ENCODE measurements around the gene ADAM15. TPM values are rescaled to one million over a fixed set of nuclear protein-coding genes. Genes with fewer than 3 reads are reported as not detected.

Gene ADAM15
- total and polyA plus RNA-seq, 2 of the 8 experiments (the other 6 are each of a cell fraction or from before 2014, with no cell fraction given), result 32.9 to 37.6 TPM

DNA sequence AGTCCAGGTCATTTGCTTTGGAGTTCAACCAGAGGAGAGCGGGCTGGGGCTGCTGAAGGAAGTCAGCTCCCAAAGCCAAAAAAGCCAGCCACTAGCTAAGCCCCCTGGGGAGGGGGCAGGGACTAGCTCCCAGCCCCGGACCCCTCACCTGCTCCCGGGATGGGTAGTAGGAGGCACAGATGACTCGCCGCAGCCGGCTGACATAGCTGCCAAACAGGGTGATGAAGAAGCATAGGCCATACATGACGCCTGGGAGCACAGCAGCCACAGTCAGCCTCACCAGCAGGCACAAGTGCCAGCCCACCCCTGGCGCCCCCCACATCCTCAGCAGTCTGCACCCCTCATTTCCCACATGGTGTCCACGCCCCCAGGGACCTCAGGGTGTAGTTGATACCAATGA, 25.0 kb upstream of the ADAM15 start:
- Histone ChIP-seq H3K14ac (ENCODE audit: insufficient read length) (no peak overlapping the region), H4K8ac (ENCODE audit: extremely low read depth, insufficient read depth, low read length) (no peak overlapping the region), H2BK15ac (ENCODE audit: low read length) (peak overlapping the region; percentile 50; the same call in 1 of the 2 replicates), H3K23ac (ENCODE audit: insufficient read length) (no peak overlapping the region), H4K5ac (ENCODE audit: insufficient read length, low read depth, low read length) (no peak overlapping the region), H2BK120ac (replicated peaks; ENCODE audit: low read depth, low read length) (no peak overlapping the region), H3K56ac (replicated peaks; ENCODE audit: insufficient read length, low read depth, low read length) (no peak overlapping the region), H3K9me3 (ENCODE audit: insufficient read depth in 2 of 2, low read depth in 1 of 2, low read length in 1 of 2) (no peaks in the 10 kb centered on the region), H3K4me2 (ENCODE audit: insufficient read depth in 1 of 2, low read depth in 2 of 2, low read length in 2 of 2) (no peak overlapping the region), H4K20me1 (replicated peaks in 1 of 2; ENCODE audit: control insufficient read depth in 1 of 2, insufficient read depth in 2 of 2, low read length in 2 of 2) (no peaks in the 10 kb centered on the region), H3K18ac (ENCODE audit: extremely low read depth, low read length) (no peak overlapping the region), H3K79me1 (ENCODE audit: low read depth, low read length) (no peaks in the 10 kb centered on the region), H3K36me3 (ENCODE audit: control insufficient read depth in 2 of 4, insufficient read depth in 4 of 4, low read length in 3 of 4) (no peaks in the 10 kb centered on the region), H2AK5ac (ENCODE audit: low read depth, low read length) (no peak overlapping the region), H2BK20ac (ENCODE audit: low read length) (no peak overlapping the region), H2AFZ (ENCODE audit: low read length) (no peak overlapping the region), H3K9ac (replicated peaks in 1 of 4; ENCODE audit: extremely low read depth in 1 of 4, low read depth in 3 of 4, low read length in 3 of 4) (no peak overlapping the region), H3K27me3 (replicated peaks in 1 of 4; ENCODE audit: control insufficient read depth in 3 of 4, extremely low read depth in 1 of 4, insufficient read depth in 3 of 4, low read length in 3 of 4) (peaks cover 0 to 3% (median 0%) of the 10 kb centered on the region in 4 experiments; a peak in 1 of 7 replicates), H2BK5ac (ENCODE audit: low read depth, low read length) (no peak overlapping the region), H2BK12ac (ENCODE audit: low read depth, low read length) (no peak overlapping the region), H3K4me1 (replicated peaks in 1 of 4; ENCODE audit: control insufficient read depth in 3 of 4, insufficient read depth in 4 of 4, low read length in 3 of 4) (peaks cover 0 to 5% (median 0%) of the 10 kb centered on the region in 4 experiments; a peak in 2 of 7 replicates), H3K4ac (replicated peaks; ENCODE audit: insufficient read length, low read depth, low read length) (no peak overlapping the region), H3K79me2 (ENCODE audit: control insufficient read depth in 1 of 2, insufficient read depth in 2 of 2, low read length in 2 of 2) (no peaks in the 10 kb centered on the region), H3K4me3 (ENCODE audit: extremely low read depth in 1 of 4, insufficient read depth in 2 of 4, low read depth in 3 of 4, low read length in 4 of 4) (no peak overlapping the region), H3K23me2 (ENCODE audit: low read depth, low read length) (no peaks in the 10 kb centered on the region), H3K27ac (ENCODE audit: low read depth, low read length) (no peak overlapping the region), H4K91ac (replicated peaks; ENCODE audit: insufficient read length, low read length) (no peak overlapping the region)
- 72% methylated on average over 9 of the region's 9 CpGs; no CpG with 5 or more reads in 1 of the 2 experiments for WGBS, 2 experiments (ENCODE audit: extremely low coverage in 1 of 2, insufficient coverage in 1 of 2, insufficient read length in 1 of 2, insufficient replicate concordance in 2 of 2, low coverage in 1 of 2, low lambda C conversion rate in 2 of 2, missing lambda C conversion rate in 1 of 2)
- TF ChIP-seq CBX5 (IDR thresholded peaks at IDR 0.05; ENCODE audit: low read depth, low read length), result no peak
- no peak for TF ChIP-seq BCL11A (IDR thresholded peaks at IDR 0.05; ENCODE audit: low read depth in 2 of 2, low read length in 2 of 2)
- TF ChIP-seq EGR1 (IDR thresholded peaks at IDR 0.05; ENCODE audit: borderline replicate concordance, low read depth, low read length), result no peak
- TF ChIP-seq SP4 (IDR thresholded peaks at IDR 0.05; ENCODE audit: low read length), result no peak
- no peak for TF ChIP-seq ATF2 (IDR thresholded peaks at IDR 0.05; ENCODE audit: low read length)
- CTCF ChIA-PET (ENCODE audit: partially characterized antibody), result interaction anchor here (1.0 to 2.5 kb wide), 7 partner anchors 9 to 36 kb away, joined by 3 to 11 read pairs (median 5); partner anchors contain the start of gene ADAM15
- FAIRE-seq, result no peak
- DNase-seq (ENCODE audit: low read depth in 1 of 2, low spot score in 2 of 2), result no peak
- POLR2A ChIA-PET (ENCODE audit: partially characterized antibody), result no interaction called here

Data from H1 (cell line).